Tibial artery (tissue), 4 donors: ENCODE data around the gene ALKBH6.

ENCODE experiments used
- DNase-seq, 2 donors: peaks; one replicate each; pipeline ENCODE4 v3.0.0-alpha.2; 2019
- H3K27ac ChIP-seq, 2 donors: fragments of 200-600 bp; sonication (generic) in 1 of 2; 1 replicate in 1 of 2; 2 replicates in 1 of 2; pipeline ENCODE4 v1.5.1; 2018 to 2019; ENCODE audit warnings: mild to moderate bottlenecking in 1 of 2
- H3K27me3 ChIP-seq, 2 donors: fragments of 200-600 bp; sonication (generic) in 1 of 2; one replicate each; pipeline versions ENCODE4 v1.5.1 to v1.6.0; 2016 to 2019
- H3K36me3 ChIP-seq, 3 donors: fragments of 200-600 bp; sonication (generic) in 2 of 3; one replicate each; pipeline ENCODE4 v1.5.1; 2016 to 2019; ENCODE audit warnings: mild to moderate bottlenecking in 2 of 3
- H3K4me1 ChIP-seq, 4 donors: fragments of 200-600 bp; sonication (generic) in 2 of 4; 1 replicate in 3 of 4; 2 replicates in 1 of 4; pipeline ENCODE4 v1.5.1; 2016 to 2019
- H3K4me3 ChIP-seq, 2 donors: fragments of 200-600 bp; sonication (generic) in 1 of 2; 1 replicate in 1 of 2; 2 replicates in 1 of 2; pipeline ENCODE4 v1.5.1; 2018 to 2019; ENCODE audit warnings: mild to moderate bottlenecking in 2 of 2
- H3K9me3 ChIP-seq, 3 donors: fragments of 200-600 bp; sonication (generic) in 1 of 3; one replicate each; pipeline ENCODE4 v1.5.1; 2016 to 2019
- CTCF ChIP-seq, 2 experiments: fragments of 200-600 bp in 1 of 2; fragments of 450-650 bp in 1 of 2; IDR thresholded peaks; one replicate each; pipeline ENCODE4 v1.5.1; 2017 to 2019; ENCODE audit warnings: antibody characterized with exemption in 2 of 2, mild to moderate bottlenecking in 1 of 2, moderate library complexity in 1 of 2
- intact Hi-C: fragments of 100-400 bp; cut with DNase I; formaldehyde crosslinking; loops from one replicate; pipeline ENCODE4 v1.15.0; 2023; ENCODE audit warnings: low total_unique reads

Gene ALKBH6

GRCh38 chr19:36054733-36055686 lies 41.0 kb upstream of the ALKBH6 start, which contains the start of gene WDR62:
Gene WDR62, plus strand, starts transcription at chr19:36054897. Its CDS starts 75 bp downstream, at chr19:36054972.
- peak; percentile 91 to 95 for DNase-seq
- Histone ChIP-seq H3K36me3 (no peaks in the 10 kb centered on the region), H3K4me3 (peak within 1 kb of the TSS; percentile 56 to 67), H3K9me3 (no peaks in the 10 kb centered on the region), H3K4me1 (peaks cover 0 to 14% (median 8%) of the 10 kb centered on the region in 4 donors), H3K27me3 (no peaks in the 10 kb centered on the region), H3K27ac (peak within 1 kb of the TSS; percentile 84 to 85)
- TF ChIP-seq CTCF (IDR thresholded peaks at IDR 0.05) = no peak
- intact Hi-C loops = loop anchor here (2.0 to 5.0 kb wide), 3 partner anchors 38 to 62 kb away; partner anchors contain the start of genes SDHAF1 and TBCB

GRCh38 chr19:36054119-36054732 lies 40.2 kb upstream of the ALKBH6 start, which contains the start of gene THAP8:
Gene THAP8, minus strand, starts transcription at chr19:36054285. Its CDS starts 68 bp downstream, at chr19:36054217.
- intact Hi-C loops = loop anchor here (2.0 kb wide), 1 partner anchor 59 kb away; the partner anchor contains the start of gene SDHAF1

GRCh38 chr19:36051637-36052036 lies 37.6 kb upstream of the ALKBH6 start:
- H3K9me3 ChIP-seq = no peaks in the 10 kb centered on the region
- intact Hi-C loops = no loop called here
- no peak for DNase-seq
- H3K27me3 ChIP-seq = no peaks in the 10 kb centered on the region
- no peak overlapping the region for H3K4me3 ChIP-seq
- no peaks in the 10 kb centered on the region for H3K36me3 ChIP-seq
- peaks cover 0 to 14% (median 8%) of the 10 kb centered on the region in 4 donors for H3K4me1 ChIP-seq
- H3K27ac ChIP-seq = no peak overlapping the region
- no peak for TF ChIP-seq CTCF (IDR thresholded peaks at IDR 0.05)

More at GRCh38 chr19:36054119-36054732, 40.2 kb upstream of the ALKBH6 start, which contains the start of gene THAP8:
- Histone ChIP-seq H3K36me3 (no peaks in the 10 kb centered on the region), H3K27me3 (no peaks in the 10 kb centered on the region), H3K4me1 (peaks cover 0 to 14% (median 8%) of the 10 kb centered on the region in 4 donors), H3K9me3 (no peaks in the 10 kb centered on the region), H3K27ac (peak within 1 kb of the TSS; percentile 84 to 85), H3K4me3 (peak within 1 kb of the TSS; percentile 56 to 67)
- DNase-seq = peak; percentile 100
- TF ChIP-seq CTCF (IDR thresholded peaks at IDR 0.05) = peak; percentile 62 to 64

GRCh38 chr19:36051236-36051635 lies 37.2 kb upstream of the ALKBH6 start:
- Histone ChIP-seq H3K27me3 (no peaks in the 10 kb centered on the region), H3K9me3 (no peaks in the 10 kb centered on the region), H3K4me3 (no peak overlapping the region), H3K4me1 (peaks cover 0 to 14% (median 8%) of the 10 kb centered on the region in 4 donors), H3K36me3 (no peaks in the 10 kb centered on the region), H3K27ac (no peak overlapping the region)
- intact Hi-C loops = no loop called here
- no peak for TF ChIP-seq CTCF (IDR thresholded peaks at IDR 0.05)
- no peak for DNase-seq

GRCh38 chr19:36049080-36049698 lies 35.2 kb upstream of the ALKBH6 start:
- intact Hi-C loops = no loop called here
- no peaks in the 10 kb centered on the region for H3K9me3 ChIP-seq
- H3K4me1 ChIP-seq = peaks cover 0 to 6% (median 0%) of the 10 kb centered on the region in 4 donors
- TF ChIP-seq CTCF (IDR thresholded peaks at IDR 0.05) = no peak
- H3K4me3 ChIP-seq = no peak overlapping the region
- no peaks in the 10 kb centered on the region for H3K27me3 ChIP-seq
- H3K36me3 ChIP-seq = no peaks in the 10 kb centered on the region
- H3K27ac ChIP-seq = no peak overlapping the region
- no peak for DNase-seq
